Lung (tissue), 12 donors: ENCODE measurements around the gene PCNP. TPM values are rescaled to one million over a fixed set of nuclear protein-coding genes. Genes with fewer than 3 reads are reported as not detected.
"Not testable (repeated sequence)": the region's sequence is repeated elsewhere in the genome, so short reads cannot be mapped to it uniquely, and the experiment has no call there.

Source experiments
- ATAC-seq: fragments of 200-7000 bp; cut with Tn5 transposase; one replicate; pipeline ENCODE4 v1.9.1; 2020; ENCODE audit warnings: moderate number of reproducible peaks; ENCODE audit not compliant: insufficient read depth, low FRiP score
- DNase-seq, 3 donors: peaks; one replicate each; pipeline ENCODE4 v3.0.0-alpha.2; 2013 to 2017
- H3K27ac ChIP-seq, 2 donors: one replicate each; pipeline ENCODE4 v1.5.1; 2013; ENCODE audit warnings: mild to moderate bottlenecking in 2 of 2, moderate library complexity in 2 of 2, control low read depth in 1 of 2, inconsistent platforms in 1 of 2, low read depth in 1 of 2, low read length in 1 of 2
- H3K27me3 ChIP-seq, 3 donors: one replicate each; pipeline ENCODE4 v1.5.1; 2013; ENCODE audit warnings: low read length in 2 of 3; ENCODE audit not compliant: control insufficient read depth in 3 of 3, insufficient read depth in 3 of 3
- H3K36me3 ChIP-seq, 4 donors: one replicate each; pipeline ENCODE4 v1.5.1; 2013; ENCODE audit warnings: low read length in 4 of 4, mild to moderate bottlenecking in 1 of 4, moderate library complexity in 1 of 4; ENCODE audit not compliant: control insufficient read depth in 4 of 4, insufficient read depth in 4 of 4
- H3K4me1 ChIP-seq, 5 donors: one replicate each; pipeline ENCODE4 v1.5.1; 2013; ENCODE audit warnings: low read length in 5 of 5, mild to moderate bottlenecking in 2 of 5, moderate library complexity in 1 of 5; ENCODE audit not compliant: control insufficient read depth in 5 of 5, insufficient read depth in 5 of 5
- H3K4me3 ChIP-seq: one replicate; pipeline ENCODE4 v1.5.1; 2013; ENCODE audit warnings: mild to moderate bottlenecking, control low read depth, moderate library complexity
- H3K9ac ChIP-seq, 2 donors: one replicate each; pipeline ENCODE4 v1.5.1; 2013; ENCODE audit warnings: low read length in 2 of 2, control low read depth in 1 of 2; ENCODE audit not compliant: insufficient read depth in 1 of 2
- H3K9me3 ChIP-seq, 4 donors: one replicate each; pipeline ENCODE4 v1.5.1; 2013; ENCODE audit warnings: low read length in 3 of 4, mild to moderate bottlenecking in 1 of 4, moderate library complexity in 1 of 4; ENCODE audit not compliant: control insufficient read depth in 4 of 4, insufficient read depth in 3 of 4
- WGBS, 2 donors: extraction: QIAGEN DNeasy Blood & Tissue Kit; methylation state at CpG; one replicate each; pipeline ENCODE4 v1.1.7; 2013; 5-methylcytosine and 5-hydroxymethylcytosine counted together
- polyA plus RNA-seq, 2 donors: library from polyadenylated mRNA; stranded (reverse); fragments of 200-250 nt; gene quantifications; one replicate each; pipeline ENCODE4 v1.2.1, GENCODE V29; 2013
- total RNA-seq, 2 donors: library from RNA; depleted of rRNA in 1 of 2; stranded (reverse); fragments of >200 nt in 1 of 2; gene quantifications; one replicate each; pipeline ENCODE4 v1.2.1, GENCODE V29; 2014 to 2021
- TF ChIP-seq, protein P1 (sequence below): IDR thresholded peaks from 2 replicates; pipeline ENCODE4 v1.5.1; 2012; ENCODE audit warnings: mild to moderate bottlenecking; ENCODE audit errors: control extremely low read depth, extremely low read depth
- donor health status: control.
- donor health status: control.
- donor health status: Bipolar disorder and iron deficiency.
- donor health status: healthy.
- donor health status: DM: yes; HTN: yes; CAD: no.

PCNP gene
- total and polyA plus RNA-seq, 4 donors: 73.1 to 195 (median 99.7) TPM

DNA sequence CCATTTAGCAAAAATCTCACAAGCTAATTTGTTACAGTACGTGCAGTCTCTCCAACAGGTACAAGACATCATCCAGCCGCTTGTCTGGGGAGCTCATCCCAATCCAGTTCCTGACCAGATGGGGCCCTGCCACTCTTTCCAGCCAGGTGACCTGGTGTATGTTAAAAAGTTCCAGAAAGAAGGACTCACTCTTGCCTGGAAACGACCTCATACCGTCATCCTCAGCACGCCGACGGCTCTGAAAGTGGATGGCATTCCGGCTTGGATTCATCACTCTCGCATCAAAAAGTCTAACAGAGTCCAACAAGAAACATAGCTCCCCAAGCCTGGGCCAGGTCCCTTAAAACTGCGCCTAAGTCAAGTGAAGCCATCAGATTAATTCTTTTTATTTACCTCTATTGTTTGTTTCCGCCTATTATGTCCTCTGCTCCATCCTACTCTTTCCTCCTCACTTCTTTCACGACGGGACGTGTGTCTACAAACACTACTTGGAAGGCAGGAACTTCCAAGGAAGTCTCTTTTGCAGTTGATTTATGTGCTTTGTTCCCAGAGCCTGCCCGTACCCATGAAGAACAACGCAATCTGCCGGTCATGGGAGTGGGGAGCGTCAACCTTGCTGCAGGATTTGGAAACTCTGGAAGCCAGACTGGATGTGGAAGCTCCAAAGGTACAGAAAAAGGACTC is 65.4 kb downstream of the PCNP start:
- Histone ChIP-seq H3K36me3 (no peaks in the 10 kb centered on the region), H3K9me3 (no peaks in the 10 kb centered on the region), H3K9ac (no peak overlapping the region), H3K27ac (no peak overlapping the region), H3K27me3 (no peaks in the 10 kb centered on the region), H3K4me1 (peaks cover 0 to 6% (median 0%) of the 10 kb centered on the region in 5 donors), H3K4me3 (no peak overlapping the region)
- DNase-seq (no peak), ATAC-seq (no peak)
- 82 to 84% methylated on average over 18 of the region's 18 CpGs for WGBS, 2 donors
- TF ChIP-seq, protein P1, sequence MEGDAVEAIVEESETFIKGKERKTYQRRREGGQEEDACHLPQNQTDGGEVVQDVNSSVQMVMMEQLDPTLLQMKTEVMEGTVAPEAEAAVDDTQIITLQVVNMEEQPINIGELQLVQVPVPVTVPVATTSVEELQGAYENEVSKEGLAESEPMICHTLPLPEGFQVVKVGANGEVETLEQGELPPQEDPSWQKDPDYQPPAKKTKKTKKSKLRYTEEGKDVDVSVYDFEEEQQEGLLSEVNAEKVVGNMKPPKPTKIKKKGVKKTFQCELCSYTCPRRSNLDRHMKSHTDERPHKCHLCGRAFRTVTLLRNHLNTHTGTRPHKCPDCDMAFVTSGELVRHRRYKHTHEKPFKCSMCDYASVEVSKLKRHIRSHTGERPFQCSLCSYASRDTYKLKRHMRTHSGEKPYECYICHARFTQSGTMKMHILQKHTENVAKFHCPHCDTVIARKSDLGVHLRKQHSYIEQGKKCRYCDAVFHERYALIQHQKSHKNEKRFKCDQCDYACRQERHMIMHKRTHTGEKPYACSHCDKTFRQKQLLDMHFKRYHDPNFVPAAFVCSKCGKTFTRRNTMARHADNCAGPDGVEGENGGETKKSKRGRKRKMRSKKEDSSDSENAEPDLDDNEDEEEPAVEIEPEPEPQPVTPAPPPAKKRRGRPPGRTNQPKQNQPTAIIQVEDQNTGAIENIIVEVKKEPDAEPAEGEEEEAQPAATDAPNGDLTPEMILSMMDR: no peak

DNA sequence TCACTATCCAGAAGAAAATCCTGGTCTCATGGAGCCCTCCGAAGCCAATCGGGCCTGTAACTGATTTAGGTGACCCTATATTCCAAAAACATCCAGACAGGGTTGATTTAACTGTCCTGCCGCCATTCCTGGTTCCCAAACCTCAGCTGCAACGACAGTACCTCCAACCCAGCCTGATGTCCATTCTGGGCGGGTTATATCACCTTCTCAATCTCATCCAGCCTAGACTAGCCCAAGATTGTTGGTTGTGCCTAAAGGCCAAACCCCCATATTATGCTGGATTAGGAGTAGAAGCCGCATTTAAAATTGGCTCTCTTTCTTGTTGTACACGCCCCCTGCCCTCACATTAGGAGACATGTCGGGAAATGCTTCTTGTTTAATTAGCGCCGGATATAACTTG is 66.3 kb downstream of the PCNP start:
- Histone ChIP-seq H3K36me3 (no peaks in the 10 kb centered on the region), H3K9me3 (no peaks in the 10 kb centered on the region), H3K27me3 (no peaks in the 10 kb centered on the region), H3K27ac (no peak overlapping the region), H3K9ac (no peak overlapping the region), H3K4me1 (peaks cover 0 to 6% (median 0%) of the 10 kb centered on the region in 5 donors), H3K4me3 (no peak overlapping the region)
- 95 to 99% methylated on average over 10 of the region's 10 CpGs for WGBS, 2 donors
- ATAC-seq (no peak), DNase-seq (no peak)
- TF ChIP-seq, protein P1: no peak

DNA sequence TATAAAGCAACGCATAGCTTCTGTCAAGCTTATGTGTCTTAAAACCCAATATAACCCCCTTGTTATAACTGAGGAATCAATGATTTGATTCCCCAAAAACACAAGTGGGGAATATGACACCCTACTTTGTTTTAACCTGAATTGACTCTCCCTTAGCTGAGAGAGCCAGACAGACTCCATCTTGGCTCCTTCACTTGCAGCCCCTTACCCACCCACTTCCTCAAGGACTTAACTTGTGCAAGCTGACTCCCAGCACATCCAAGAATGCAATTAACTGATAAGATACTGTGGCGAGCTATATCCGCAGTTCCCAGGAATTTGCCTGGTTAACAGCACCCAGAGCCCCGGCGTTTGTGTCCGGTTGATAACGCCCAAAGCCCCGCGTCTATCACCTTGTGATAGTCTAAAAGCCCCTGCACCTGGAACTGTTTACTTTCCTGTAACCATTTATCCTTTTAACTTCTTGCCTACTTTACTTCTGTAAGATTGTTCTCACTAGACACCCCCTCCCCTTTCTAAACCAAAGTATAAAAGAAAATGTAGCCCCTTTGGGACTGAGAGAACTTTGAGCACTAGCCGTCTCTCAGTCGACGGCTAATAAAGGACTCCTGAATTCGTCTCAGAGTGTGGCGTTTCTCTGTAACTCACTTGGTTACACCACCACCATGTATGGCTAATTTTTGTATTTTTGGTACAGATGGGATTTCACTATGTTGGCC is 67.6 kb downstream of the PCNP start:
- H3K4me3 ChIP-seq, H3K27me3 ChIP-seq, DNase-seq, ATAC-seq, H3K27ac ChIP-seq, H3K9me3 ChIP-seq, H3K9ac ChIP-seq, H3K4me1 ChIP-seq, H3K36me3 ChIP-seq: not testable (repeated sequence)
- 67 to 78% methylated on average over 14 of the region's 14 CpGs for WGBS, 2 donors

DNA sequence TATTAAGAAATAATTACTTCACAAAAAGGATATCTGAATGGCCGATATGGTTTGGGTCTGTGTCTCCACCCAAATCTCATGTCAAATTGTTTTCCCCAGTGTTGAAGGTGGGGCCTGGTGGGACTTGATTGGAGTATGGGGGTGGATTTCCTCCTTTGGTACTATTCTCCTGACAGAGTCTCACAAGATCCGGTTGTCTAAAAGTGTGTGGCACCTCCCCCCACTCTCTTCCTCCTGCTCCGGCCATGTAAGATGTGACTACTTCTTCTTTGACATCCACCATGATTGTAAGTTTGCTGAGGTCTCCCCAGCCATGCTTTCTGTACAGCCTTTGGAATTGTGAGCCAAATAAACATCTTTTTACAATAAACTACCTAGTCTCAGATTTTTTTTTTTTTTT is 68.5 kb downstream of the PCNP start:
- no peaks in the 10 kb centered on the region for H3K27me3 ChIP-seq
- DNase-seq (no peak), ATAC-seq (no peak)
- H3K36me3 ChIP-seq: peaks cover 0 to 5% (median 0%) of the 10 kb centered on the region in 4 donors
- TF ChIP-seq, protein P1: no peak
- H3K9me3 ChIP-seq: no peaks in the 10 kb centered on the region
- H3K27ac ChIP-seq: no peak overlapping the region
- H3K9ac ChIP-seq: no peak overlapping the region
- no peak overlapping the region for H3K4me3 ChIP-seq
- peaks cover 0 to 6% (median 0%) of the 10 kb centered on the region in 5 donors for H3K4me1 ChIP-seq
- WGBS, 2 donors: 63 to 73% methylated on average over 3 of the region's 3 CpGs
